Measurements from ENCODE around the gene TRAPPC2L.

TRAPPC2L gene

GRCh38 chr16:88830783-88831182, 26.1 kb upstream of the TRAPPC2L start:
- no peak for TF ChIP-seq CREB1 (IDR thresholded peaks at IDR 0.05; ENCODE audit: low read depth)
- no peak for TF ChIP-seq MAX (IDR thresholded peaks at IDR 0.05)
- no peak for TF ChIP-seq CEBPB (IDR thresholded peaks at IDR 0.05)
- TF ChIP-seq TEAD4 (IDR thresholded peaks at IDR 0.05): no peak
- no peak for TF ChIP-seq RAD21 (IDR thresholded peaks at IDR 0.05; ENCODE audit: low read depth)
- TF ChIP-seq FOXM1 (IDR thresholded peaks at IDR 0.05; ENCODE audit: borderline replicate concordance, low read depth): no peak

GRCh38 chr16:88831838-88832237, 25.1 kb upstream of the TRAPPC2L start:
- TF ChIP-seq TAF1 (IDR thresholded peaks at IDR 0.05; ENCODE audit: low read depth) (no peak), ZBTB7A (IDR thresholded peaks at IDR 0.05; ENCODE audit: low read depth) (no peak), MAX (IDR thresholded peaks at IDR 0.05) (no peak), CEBPB (IDR thresholded peaks at IDR 0.05) (no peak), FOXM1 (IDR thresholded peaks at IDR 0.05; ENCODE audit: borderline replicate concordance, low read depth) (no peak), RAD21 (IDR thresholded peaks at IDR 0.05; ENCODE audit: low read depth) (no peak), YY1 (IDR thresholded peaks at IDR 0.05; ENCODE audit: low read depth) (no peak), EP300 (IDR thresholded peaks at IDR 0.05; ENCODE audit: borderline replicate concordance) (no peak), EGR1 (IDR thresholded peaks at IDR 0.05) (no peak), TEAD4 (IDR thresholded peaks at IDR 0.05) (no peak), NFIC (IDR thresholded peaks at IDR 0.05) (no peak), TCF12 (IDR thresholded peaks at IDR 0.05; ENCODE audit: low read depth) (no peak), USF1 (IDR thresholded peaks at IDR 0.05) (no peak), REST (IDR thresholded peaks at IDR 0.05; ENCODE audit: low read depth) (no peak), CREB1 (IDR thresholded peaks at IDR 0.05; ENCODE audit: low read depth) (no peak)

GRCh38 chr16:88833086-88833485, 23.8 kb upstream of the TRAPPC2L start:
- no peak for TF ChIP-seq TAF1 (IDR thresholded peaks at IDR 0.05; ENCODE audit: low read depth)

GRCh38 chr16:88834670-88835069, 22.3 kb upstream of the TRAPPC2L start:
- TF ChIP-seq YY1 (IDR thresholded peaks at IDR 0.05; ENCODE audit: low read depth) (no peak), MAX (IDR thresholded peaks at IDR 0.05) (no peak), TEAD4 (IDR thresholded peaks at IDR 0.05) (no peak), TAF1 (IDR thresholded peaks at IDR 0.05; ENCODE audit: low read depth) (no peak), ZBTB7A (IDR thresholded peaks at IDR 0.05; ENCODE audit: low read depth) (no peak), REST (IDR thresholded peaks at IDR 0.05; ENCODE audit: low read depth) (no peak), FOXM1 (IDR thresholded peaks at IDR 0.05; ENCODE audit: borderline replicate concordance, low read depth) (no peak), RAD21 (IDR thresholded peaks at IDR 0.05; ENCODE audit: low read depth) (no peak), CEBPB (IDR thresholded peaks at IDR 0.05) (no peak), USF1 (IDR thresholded peaks at IDR 0.05) (no peak), NFIC (IDR thresholded peaks at IDR 0.05) (no peak), CREB1 (IDR thresholded peaks at IDR 0.05; ENCODE audit: low read depth) (no peak), TCF12 (IDR thresholded peaks at IDR 0.05; ENCODE audit: low read depth) (no peak), EP300 (IDR thresholded peaks at IDR 0.05; ENCODE audit: borderline replicate concordance) (no peak), EGR1 (IDR thresholded peaks at IDR 0.05) (no peak)

GRCh38 chr16:88835383-88835782, 21.5 kb upstream of the TRAPPC2L start:
- no peak for TF ChIP-seq FOXM1 (IDR thresholded peaks at IDR 0.05; ENCODE audit: borderline replicate concordance, low read depth)
- TF ChIP-seq TEAD4 (IDR thresholded peaks at IDR 0.05): no peak
- TF ChIP-seq TCF12 (IDR thresholded peaks at IDR 0.05; ENCODE audit: low read depth): no peak
- TF ChIP-seq YY1 (IDR thresholded peaks at IDR 0.05; ENCODE audit: low read depth): no peak

- no peak for TF ChIP-seq YY1 (IDR thresholded peaks at IDR 0.05; ENCODE audit: low read depth)
- TF ChIP-seq CEBPB (IDR thresholded peaks at IDR 0.05): no peak
Measured at GRCh38 chr16:88835818-88836217, 21.1 kb upstream of the TRAPPC2L start.

GRCh38 chr16:88836791-88837190, 20.1 kb upstream of the TRAPPC2L start:
- TF ChIP-seq NFIC (IDR thresholded peaks at IDR 0.05) (no peak), CREB1 (IDR thresholded peaks at IDR 0.05; ENCODE audit: low read depth) (no peak), CEBPB (IDR thresholded peaks at IDR 0.05) (no peak), TAF1 (IDR thresholded peaks at IDR 0.05; ENCODE audit: low read depth) (no peak)
